Measurements from ENCODE around the gene TRIM24. TPM values are rescaled to one million over a fixed set of nuclear protein-coding genes. Genes with fewer than 3 reads are reported as not detected.

Gene TRIM24
- total and polyA plus RNA-seq, 2 of the 13 experiments (the other 11 are each of a cell fraction or from before 2014, with no cell fraction given): 100 to 106 TPM

DNA sequence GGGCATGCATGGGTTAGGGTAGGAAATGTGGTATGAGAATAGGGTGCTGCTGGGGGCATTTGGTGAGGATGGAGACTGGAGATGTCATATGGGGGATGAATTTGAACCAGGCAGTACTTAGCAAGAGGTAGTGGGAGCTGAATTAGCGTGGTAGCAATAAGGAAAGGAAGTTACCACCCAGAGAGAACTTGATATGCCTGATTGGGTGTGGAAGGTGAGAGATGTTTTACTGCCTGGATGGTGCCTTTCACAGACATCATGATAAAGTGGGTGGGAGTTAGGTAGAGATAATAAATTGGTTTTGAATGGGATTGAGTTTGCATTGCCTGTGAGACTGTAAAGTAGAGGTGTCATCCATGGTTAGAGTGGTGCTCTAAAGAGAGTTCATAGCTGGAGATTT lies 46.7 kb downstream of the TRIM24 start:
- Histone ChIP-seq H3K9me3 (ENCODE audit: low read length) (no peaks in the 10 kb centered on the region), H3K27me3 (ENCODE audit: control insufficient read depth in 1 of 2, insufficient read depth in 2 of 2, low read length in 2 of 2) (no peaks in the 10 kb centered on the region), H4K20me1 (ENCODE audit: insufficient read depth, low read length) (peaks cover 67% of the 10 kb centered on the region), H3K4me2 (ENCODE audit: low read depth, low read length) (no peak overlapping the region), H3K36me3 (replicated peaks in 1 of 2; ENCODE audit: control insufficient read depth in 1 of 2, insufficient read depth in 2 of 2, low read length in 2 of 2) (peaks cover 19 to 53% of the 10 kb centered on the region in 2 experiments; a peak in 4 of 5 replicates), H3K27ac (ENCODE audit: extremely low read length, insufficient read depth, low read length) (no peak overlapping the region), H2AFZ (ENCODE audit: low read length) (no peak overlapping the region), H3K4me3 (replicated peaks in 1 of 3; ENCODE audit: insufficient read depth in 1 of 3, low read depth in 2 of 3, low read length in 3 of 3) (no peak overlapping the region), H3K9ac (ENCODE audit: insufficient read depth, low read depth, low read length) (no peak overlapping the region), H3K4me1 (ENCODE audit: insufficient read depth, low read length) (peaks cover 40% of the 10 kb centered on the region), H3K79me2 (ENCODE audit: insufficient read depth, low read length) (peaks cover 97% of the 10 kb centered on the region)
- 62% methylated on average over 1 of the region's 1 CpG for WGBS (ENCODE audit: low lambda C conversion rate)
- DNase-seq (ENCODE audit: low spot score) (no peak), ATAC-seq (no peak; the same call in 2 of the 3 replicates), FAIRE-seq (no peak)
- TF ChIP-seq BCL6 (CRISPR knock-in tag; IDR thresholded peaks at IDR 0.05) (no peak), PCBP1 (IDR thresholded peaks at IDR 0.05; ENCODE audit: borderline replicate concordance, low read depth, low read length) (no peak), RBM22 (optimal IDR thresholded peaks at IDR 0.05; ENCODE audit: low read length) (peak; percentile 99), ZNF558 (CRISPR knock-in tag; IDR thresholded peaks at IDR 0.05; ENCODE audit: borderline replicate concordance) (no peak), REL (CRISPR knock-in tag; conservative IDR thresholded peaks at IDR 0.05) (no peak), PAX8 (CRISPR knock-in tag; IDR thresholded peaks at IDR 0.05; ENCODE audit: borderline replicate concordance) (no peak), ZNF768 (CRISPR knock-in tag; IDR thresholded peaks at IDR 0.05) (no peak), LCORL (IDR thresholded peaks at IDR 0.05) (no peak), LCORL (CRISPR knock-in tag; IDR thresholded peaks at IDR 0.05) (no peak), TAF1 (CRISPR knock-in tag; IDR thresholded peaks at IDR 0.05) (no peak), ZNF816 (CRISPR knock-in tag; IDR thresholded peaks at IDR 0.05; ENCODE audit: borderline replicate concordance) (no peak), ZNF256 (CRISPR knock-in tag; conservative IDR thresholded peaks at IDR 0.05) (no peak), ZNF34 (CRISPR knock-in tag; IDR thresholded peaks at IDR 0.05; ENCODE audit: borderline replicate concordance) (no peak), POLR2G (IDR thresholded peaks at IDR 0.05; ENCODE audit: low read depth, low read length) (0 out of 2 replicates have a peak, but pooled peaks have one; percentile 17)
- TF ChIP-seq, protein P1, sequence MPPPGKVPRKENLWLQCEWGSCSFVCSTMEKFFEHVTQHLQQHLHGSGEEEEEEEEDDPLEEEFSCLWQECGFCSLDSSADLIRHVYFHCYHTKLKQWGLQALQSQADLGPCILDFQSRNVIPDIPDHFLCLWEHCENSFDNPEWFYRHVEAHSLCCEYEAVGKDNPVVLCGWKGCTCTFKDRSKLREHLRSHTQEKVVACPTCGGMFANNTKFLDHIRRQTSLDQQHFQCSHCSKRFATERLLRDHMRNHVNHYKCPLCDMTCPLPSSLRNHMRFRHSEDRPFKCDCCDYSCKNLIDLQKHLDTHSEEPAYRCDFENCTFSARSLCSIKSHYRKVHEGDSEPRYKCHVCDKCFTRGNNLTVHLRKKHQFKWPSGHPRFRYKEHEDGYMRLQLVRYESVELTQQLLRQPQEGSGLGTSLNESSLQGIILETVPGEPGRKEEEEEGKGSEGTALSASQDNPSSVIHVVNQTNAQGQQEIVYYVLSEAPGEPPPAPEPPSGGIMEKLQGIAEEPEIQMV (CRISPR knock-in tag; IDR thresholded peaks at IDR 0.05; ENCODE audit: low read depth): no peak
- TF ChIP-seq, protein P2, sequence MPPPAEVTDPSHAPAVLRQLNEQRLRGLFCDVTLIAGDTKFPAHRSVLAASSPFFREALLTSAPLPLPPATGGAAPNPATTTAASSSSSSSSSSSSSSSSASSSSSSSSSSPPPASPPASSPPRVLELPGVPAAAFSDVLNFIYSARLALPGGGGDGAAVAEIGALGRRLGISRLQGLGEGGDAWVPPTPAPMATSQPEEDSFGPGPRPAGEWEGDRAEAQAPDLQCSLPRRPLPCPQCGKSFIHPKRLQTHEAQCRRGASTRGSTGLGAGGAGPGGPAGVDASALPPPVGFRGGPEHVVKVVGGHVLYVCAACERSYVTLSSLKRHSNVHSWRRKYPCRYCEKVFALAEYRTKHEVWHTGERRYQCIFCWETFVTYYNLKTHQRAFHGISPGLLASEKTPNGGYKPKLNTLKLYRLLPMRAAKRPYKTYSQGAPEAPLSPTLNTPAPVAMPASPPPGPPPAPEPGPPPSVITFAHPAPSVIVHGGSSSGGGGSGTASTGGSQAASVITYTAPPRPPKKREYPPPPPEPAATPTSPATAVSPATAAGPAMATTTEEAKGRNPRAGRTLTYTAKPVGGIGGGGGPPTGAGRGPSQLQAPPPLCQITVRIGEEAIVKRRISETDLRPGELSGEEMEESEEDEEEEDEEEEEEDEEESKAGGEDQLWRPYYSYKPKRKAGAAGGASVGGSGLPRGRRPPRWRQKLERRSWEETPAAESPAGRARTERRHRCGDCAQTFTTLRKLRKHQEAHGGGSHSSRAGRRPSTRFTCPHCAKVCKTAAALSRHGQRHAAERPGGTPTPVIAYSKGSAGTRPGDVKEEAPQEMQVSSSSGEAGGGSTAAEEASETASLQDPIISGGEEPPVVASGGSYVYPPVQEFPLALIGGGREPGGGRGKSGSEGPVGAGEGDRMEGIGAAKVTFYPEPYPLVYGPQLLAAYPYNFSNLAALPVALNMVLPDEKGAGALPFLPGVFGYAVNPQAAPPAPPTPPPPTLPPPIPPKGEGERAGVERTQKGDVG (CRISPR knock-in tag; IDR thresholded peaks at IDR 0.05; ENCODE audit: borderline replicate concordance): no peak
- TF ChIP-seq, protein P3, sequence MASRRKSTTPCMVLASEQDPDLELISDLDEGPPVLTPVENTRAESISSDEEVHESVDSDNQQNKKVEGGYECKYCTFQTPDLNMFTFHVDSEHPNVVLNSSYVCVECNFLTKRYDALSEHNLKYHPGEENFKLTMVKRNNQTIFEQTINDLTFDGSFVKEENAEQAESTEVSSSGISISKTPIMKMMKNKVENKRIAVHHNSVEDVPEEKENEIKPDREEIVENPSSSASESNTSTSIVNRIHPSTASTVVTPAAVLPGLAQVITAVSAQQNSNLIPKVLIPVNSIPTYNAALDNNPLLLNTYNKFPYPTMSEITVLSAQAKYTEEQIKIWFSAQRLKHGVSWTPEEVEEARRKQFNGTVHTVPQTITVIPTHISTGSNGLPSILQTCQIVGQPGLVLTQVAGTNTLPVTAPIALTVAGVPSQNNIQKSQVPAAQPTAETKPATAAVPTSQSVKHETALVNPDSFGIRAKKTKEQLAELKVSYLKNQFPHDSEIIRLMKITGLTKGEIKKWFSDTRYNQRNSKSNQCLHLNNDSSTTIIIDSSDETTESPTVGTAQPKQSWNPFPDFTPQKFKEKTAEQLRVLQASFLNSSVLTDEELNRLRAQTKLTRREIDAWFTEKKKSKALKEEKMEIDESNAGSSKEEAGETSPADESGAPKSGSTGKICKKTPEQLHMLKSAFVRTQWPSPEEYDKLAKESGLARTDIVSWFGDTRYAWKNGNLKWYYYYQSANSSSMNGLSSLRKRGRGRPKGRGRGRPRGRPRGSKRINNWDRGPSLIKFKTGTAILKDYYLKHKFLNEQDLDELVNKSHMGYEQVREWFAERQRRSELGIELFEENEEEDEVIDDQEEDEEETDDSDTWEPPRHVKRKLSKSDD (CRISPR knock-in tag; IDR thresholded peaks at IDR 0.05; ENCODE audit: low read depth): no peak
- intact Hi-C loops (cut with micrococcal nuclease; ENCODE audit: unreplicated experiment): no loop called here
- CTCF ChIA-PET (ENCODE audit: low intra/inter-chr PET ratio, low total read pairs): no interaction called here
- in situ Hi-C loops (cut with HindIII; ENCODE audit: extremely low pct_ligation_motif_present, low pct_unique_long_range_greater_than_20kb): no loop called here
- POLR2A ChIA-PET: no interaction called here
- BruUV-seq (replicated peaks): TSS peak; percentile 19
